Activated naive CD8-positive, alpha-beta T cell treated with anti-CD3 and anti-CD28 coated beads, Interleukin-2, amount 10 ng/mL, durations not matched to agents 7 days and 5 days (primary cell): ENCODE measurements around the gene TMTC4. TPM values are rescaled to one million over a fixed set of nuclear protein-coding genes. Genes with fewer than 3 reads are reported as not detected.

Experiments
- ATAC-seq: fragments of 150-1000 bp; cut with Tn5 transposase; one replicate; pipeline ENCODE4 v1.10.0; 2021; ENCODE audit warnings: low read depth, moderate library complexity
- POLR2A ChIA-PET: fragments of 350-600 bp; sonication (Branson Sonifier 250); formaldehyde crosslinking; loops from one replicate; lab custom pipeline; 2021; ENCODE audit warnings: antibody characterized with exemption; lab: Charles Lee
- DNase-seq: peaks from one replicate; pipeline ENCODE4 v3.0.0; 2021
- H3K27ac Mint-ChIP-seq: one replicate; pipeline ENCODE4 v1.8.0; 2022; ENCODE audit warnings: mild to moderate bottlenecking, mixed read lengths
- H3K27me3 Mint-ChIP-seq: one replicate; pipeline ENCODE4 v1.8.0; 2022; ENCODE audit warnings: mild to moderate bottlenecking, moderate library complexity, mixed read lengths
- H3K36me3 Mint-ChIP-seq: one replicate; pipeline ENCODE4 v1.8.0; 2021; ENCODE audit warnings: mild to moderate bottlenecking, mixed read lengths
- H3K4me1 Mint-ChIP-seq: one replicate; pipeline ENCODE4 v1.8.0; 2021; ENCODE audit warnings: mixed read lengths
- H3K4me3 Mint-ChIP-seq: one replicate; pipeline ENCODE4 v1.8.0; 2022; ENCODE audit warnings: mild to moderate bottlenecking, moderate library complexity, mixed read lengths
- H3K9me3 Mint-ChIP-seq: one replicate; pipeline ENCODE4 v1.8.0; 2021; ENCODE audit warnings: mixed read lengths
- total RNA-seq, 2 experiments: library from RNA; stranded (reverse); gene quantifications; one replicate each; pipeline ENCODE4 v1.2.3, GENCODE V29; 2021

Gene TMTC4
- total RNA-seq, 2 experiments from 2014 or later, result 34.6 to 38.8 TPM

DNA sequence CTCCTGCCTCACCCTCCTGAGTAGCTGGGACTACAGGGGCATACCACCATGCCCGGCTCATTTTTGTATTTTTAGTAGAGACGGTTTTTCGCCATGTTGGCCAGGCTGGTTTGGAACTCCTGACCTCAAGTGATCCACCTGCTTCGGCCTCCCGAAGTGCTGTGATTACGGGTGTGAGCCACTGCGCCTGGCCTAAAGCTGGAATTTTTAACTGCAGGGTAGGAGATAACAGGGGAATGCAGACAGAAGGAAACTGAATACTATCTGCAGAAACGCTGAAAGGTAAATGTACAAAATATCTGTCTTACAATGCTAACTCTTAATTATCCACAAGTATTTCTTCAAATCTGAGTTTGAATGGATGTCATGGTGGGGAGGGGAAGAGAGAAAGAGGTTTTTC is 13.8 kb downstream of the TMTC4 start:
- ATAC-seq (no peak), DNase-seq (no peak)
- no peak overlapping the region for H3K27ac Mint-ChIP-seq
- H3K9me3 Mint-ChIP-seq, result no peaks in the 10 kb centered on the region
- POLR2A ChIA-PET, result no interaction called here
- no peaks in the 10 kb centered on the region for H3K27me3 Mint-ChIP-seq
- H3K36me3 Mint-ChIP-seq, result peaks cover 53% of the 10 kb centered on the region
- no peak overlapping the region for H3K4me3 Mint-ChIP-seq
- H3K4me1 Mint-ChIP-seq, result peaks cover 27% of the 10 kb centered on the region

DNA sequence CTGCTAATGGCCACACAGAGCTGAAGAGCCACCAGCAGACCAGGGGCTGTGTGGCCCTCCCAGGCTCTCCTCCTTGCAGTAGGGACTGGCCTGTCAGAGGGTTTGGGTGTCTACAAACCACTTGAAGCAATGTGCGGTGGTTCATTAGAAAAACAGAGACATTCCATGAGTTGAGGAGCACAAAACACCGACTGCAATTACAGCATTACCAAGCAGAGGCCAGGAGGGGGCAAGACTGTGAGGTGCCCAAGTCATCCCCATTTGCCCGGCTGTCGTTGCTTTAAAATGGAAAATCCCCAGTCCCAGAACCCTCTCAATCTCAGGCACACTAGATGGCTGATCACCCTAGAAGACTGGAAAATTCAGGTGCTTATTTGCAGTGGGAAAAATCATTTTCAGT is 15.0 kb downstream of the TMTC4 start:
- no peak for DNase-seq
- Mint-ChIP-seq H3K4me1 (peaks cover 24% of the 10 kb centered on the region), H3K36me3 (peaks cover 52% of the 10 kb centered on the region), H3K27me3 (no peaks in the 10 kb centered on the region), H3K9me3 (no peaks in the 10 kb centered on the region), H3K27ac (peak overlapping the region; percentile 30), H3K4me3 (no peak overlapping the region)
- no peak for ATAC-seq
- POLR2A ChIA-PET, result interaction anchor here (1.7 kb wide), 1 partner anchor 15 kb away, joined by 7 read pairs; the partner anchor contains the start of gene TMTC4

GRCh38 chr13:100658363-100658762 is 16.2 kb downstream of the TMTC4 start:
- H3K27me3 Mint-ChIP-seq, result no peaks in the 10 kb centered on the region
- H3K4me3 Mint-ChIP-seq, result peak overlapping the region; percentile 68
- H3K4me1 Mint-ChIP-seq, result peaks cover 24% of the 10 kb centered on the region
- peak overlapping the region; percentile 82 for H3K27ac Mint-ChIP-seq
- peaks cover 52% of the 10 kb centered on the region for H3K36me3 Mint-ChIP-seq
- POLR2A ChIA-PET, result interaction anchor here (2.0 kb wide), 1 partner anchor 16 kb away, joined by 8 read pairs; the partner anchor contains the start of gene TMTC4
- peak; percentile 36 for DNase-seq
- no peaks in the 10 kb centered on the region for H3K9me3 Mint-ChIP-seq
- peak; percentile 97 for ATAC-seq

DNA sequence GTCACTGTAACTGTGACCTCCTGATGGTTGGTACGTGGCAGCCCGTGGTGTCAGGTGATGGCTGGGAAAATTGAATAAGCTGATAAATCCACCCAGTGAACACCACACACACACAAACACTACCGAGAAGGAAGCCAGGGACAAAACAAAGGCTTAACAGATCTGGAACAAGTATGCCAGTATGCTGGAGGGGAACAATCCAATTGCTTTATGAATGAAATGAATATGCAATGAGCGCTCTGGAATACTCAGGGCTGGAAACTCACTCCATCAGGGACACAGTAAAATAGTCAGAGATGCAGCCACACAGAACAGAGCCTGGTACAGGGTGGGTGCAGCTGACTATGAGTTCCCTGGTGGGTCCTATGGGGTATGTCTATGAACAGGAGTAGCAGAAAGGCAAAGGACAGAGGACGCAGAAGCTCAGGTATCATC is 16.7 kb downstream of the TMTC4 start:
- POLR2A ChIA-PET, result interaction anchor here (2.0 kb wide), 1 partner anchor 17 kb away, joined by 8 read pairs; the partner anchor contains the start of gene TMTC4
- Mint-ChIP-seq H3K4me1 (peaks cover 27% of the 10 kb centered on the region), H3K36me3 (peaks cover 52% of the 10 kb centered on the region), H3K9me3 (no peaks in the 10 kb centered on the region), H3K27ac (peak overlapping the region; percentile 82), H3K27me3 (no peaks in the 10 kb centered on the region), H3K4me3 (peak overlapping the region; percentile 68)
- ATAC-seq, result no peak
- no peak for DNase-seq

GRCh38 chr13:100652510-100652909 is 22.1 kb downstream of the TMTC4 start:
- POLR2A ChIA-PET, result no interaction called here
- no peak overlapping the region for H3K4me3 Mint-ChIP-seq
- no peaks in the 10 kb centered on the region for H3K9me3 Mint-ChIP-seq
- ATAC-seq, result no peak
- no peak for DNase-seq
- peaks cover 5% of the 10 kb centered on the region for H3K4me1 Mint-ChIP-seq
- H3K27ac Mint-ChIP-seq, result no peak overlapping the region
- H3K36me3 Mint-ChIP-seq, result peaks cover 33% of the 10 kb centered on the region
- H3K27me3 Mint-ChIP-seq, result no peaks in the 10 kb centered on the region

- Mint-ChIP-seq H3K9me3 (no peaks in the 10 kb centered on the region), H3K36me3 (peaks cover 25% of the 10 kb centered on the region), H3K27ac (no peak overlapping the region), H3K27me3 (no peaks in the 10 kb centered on the region), H3K4me1 (peaks cover 4% of the 10 kb centered on the region), H3K4me3 (no peak overlapping the region)
- DNase-seq (no peak), ATAC-seq (no peak)
- POLR2A ChIA-PET, result no interaction called here
Measured at GRCh38 chr13:100650326-100650725, 24.3 kb downstream of the TMTC4 start.

- Mint-ChIP-seq H3K4me1 (peaks cover 4% of the 10 kb centered on the region), H3K9me3 (no peaks in the 10 kb centered on the region), H3K36me3 (peaks cover 21% of the 10 kb centered on the region), H3K4me3 (no peak overlapping the region), H3K27ac (no peak overlapping the region), H3K27me3 (no peaks in the 10 kb centered on the region)
- ATAC-seq, result no peak
- no peak for DNase-seq
- POLR2A ChIA-PET, result no interaction called here
Measured at GRCh38 chr13:100648354-100648753, 26.2 kb downstream of the TMTC4 start.

DNA sequence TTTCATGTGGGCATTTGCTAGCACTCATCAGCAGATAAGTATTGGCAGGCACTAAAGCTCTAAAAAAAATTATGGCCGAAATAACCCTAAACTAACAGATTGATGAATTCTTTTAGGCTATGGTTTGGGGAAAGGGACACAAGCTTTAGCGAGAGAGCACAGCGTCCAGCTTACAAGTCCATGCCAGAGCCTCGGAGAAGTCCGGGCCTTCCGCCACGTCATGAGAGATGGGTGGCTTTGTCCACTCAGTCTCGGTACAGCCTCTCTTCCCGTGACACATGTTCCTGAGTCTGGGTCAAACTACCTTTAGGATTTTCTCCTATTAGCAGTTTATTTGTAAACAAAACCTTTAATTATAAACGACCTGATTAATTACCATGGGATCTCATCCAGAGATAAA is 27.7 kb downstream of the TMTC4 start:
- DNase-seq, result no peak
- Mint-ChIP-seq H3K9me3 (no peaks in the 10 kb centered on the region), H3K4me3 (no peak overlapping the region), H3K4me1 (peaks cover 1% of the 10 kb centered on the region), H3K27me3 (no peaks in the 10 kb centered on the region), H3K27ac (no peak overlapping the region), H3K36me3 (peaks cover 17% of the 10 kb centered on the region)
- POLR2A ChIA-PET, result no interaction called here
- no peak for ATAC-seq

- H3K4me3 Mint-ChIP-seq, result no peak overlapping the region
- H3K27me3 Mint-ChIP-seq, result no peaks in the 10 kb centered on the region
- DNase-seq (no peak), ATAC-seq (no peak)
- H3K36me3 Mint-ChIP-seq, result peaks cover 21% of the 10 kb centered on the region
- POLR2A ChIA-PET, result no interaction called here
- H3K27ac Mint-ChIP-seq, result no peak overlapping the region
- H3K4me1 Mint-ChIP-seq, result peaks cover 1% of the 10 kb centered on the region
- H3K9me3 Mint-ChIP-seq, result no peaks in the 10 kb centered on the region
Measured at GRCh38 chr13:100646030-100646673, 28.4 kb downstream of the TMTC4 start.

- Mint-ChIP-seq H3K36me3 (peaks cover 23% of the 10 kb centered on the region), H3K9me3 (no peaks in the 10 kb centered on the region), H3K4me3 (no peak overlapping the region), H3K27me3 (no peaks in the 10 kb centered on the region), H3K27ac (no peak overlapping the region), H3K4me1 (peaks cover 1% of the 10 kb centered on the region)
- POLR2A ChIA-PET, result no interaction called here
- no peak for ATAC-seq
- DNase-seq, result no peak
Measured at GRCh38 chr13:100645382-100645781, 29.2 kb downstream of the TMTC4 start.

- Mint-ChIP-seq H3K36me3 (peaks cover 22% of the 10 kb centered on the region), H3K9me3 (no peaks in the 10 kb centered on the region), H3K4me1 (peaks cover 1% of the 10 kb centered on the region), H3K27ac (no peak overlapping the region), H3K4me3 (no peak overlapping the region), H3K27me3 (no peaks in the 10 kb centered on the region)
- DNase-seq, result no peak
- ATAC-seq, result no peak
- POLR2A ChIA-PET, result no interaction called here
Measured at GRCh38 chr13:100644371-100644770, 30.2 kb downstream of the TMTC4 start.

DNA sequence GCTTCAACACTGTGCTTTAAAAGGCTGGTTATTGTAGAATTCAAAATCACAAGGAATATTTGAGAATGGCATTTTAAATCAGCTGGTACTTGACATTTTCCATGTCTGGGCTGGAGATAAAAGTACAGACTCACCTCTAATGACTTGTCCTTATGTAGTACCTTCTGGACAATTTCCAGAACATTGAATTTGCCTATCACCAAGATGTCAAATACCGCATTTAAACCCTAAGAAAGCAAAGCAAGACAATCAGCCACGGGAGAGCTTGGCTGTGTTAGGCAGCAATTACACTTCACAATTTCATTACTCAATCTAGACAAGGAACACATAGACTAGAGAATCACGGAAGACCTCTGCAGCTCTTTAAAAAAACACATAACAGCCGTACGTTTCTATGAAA is 36.8 kb downstream of the TMTC4 start:
- H3K9me3 Mint-ChIP-seq, result no peaks in the 10 kb centered on the region
- no peaks in the 10 kb centered on the region for H3K27me3 Mint-ChIP-seq
- ATAC-seq (no peak), DNase-seq (no peak)
- no peak overlapping the region for H3K4me3 Mint-ChIP-seq
- H3K36me3 Mint-ChIP-seq, result peaks cover 35% of the 10 kb centered on the region
- POLR2A ChIA-PET, result no interaction called here
- H3K4me1 Mint-ChIP-seq, result peaks cover 2% of the 10 kb centered on the region
- H3K27ac Mint-ChIP-seq, result peak overlapping the region; percentile 20

DNA sequence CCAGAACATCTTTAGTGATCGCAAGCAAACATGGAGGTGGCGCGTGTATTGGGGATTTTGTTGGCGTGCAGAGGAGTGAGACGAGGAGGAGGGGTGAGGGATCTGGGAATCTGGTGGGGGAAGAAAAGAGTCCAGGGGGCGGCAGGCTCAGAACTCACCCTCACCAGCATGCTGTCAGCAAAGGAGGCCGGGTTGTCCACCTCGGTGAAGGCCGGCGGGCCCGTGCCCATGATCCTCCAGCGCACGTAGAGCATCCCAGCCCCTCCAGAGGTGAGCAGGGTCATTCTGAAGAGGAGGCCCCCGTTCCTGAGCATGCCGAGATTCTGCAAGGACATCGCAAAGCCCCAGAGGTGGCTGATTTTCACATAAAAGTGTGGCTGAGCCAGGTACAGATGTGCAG is 37.2 kb downstream of the TMTC4 start:
- DNase-seq (no peak), ATAC-seq (no peak)
- H3K36me3 Mint-ChIP-seq, result peaks cover 35% of the 10 kb centered on the region
- H3K4me1 Mint-ChIP-seq, result peaks cover 2% of the 10 kb centered on the region
- no peak overlapping the region for H3K4me3 Mint-ChIP-seq
- POLR2A ChIA-PET, result no interaction called here
- H3K27ac Mint-ChIP-seq, result no peak overlapping the region
- H3K27me3 Mint-ChIP-seq, result no peaks in the 10 kb centered on the region
- no peaks in the 10 kb centered on the region for H3K9me3 Mint-ChIP-seq

DNA sequence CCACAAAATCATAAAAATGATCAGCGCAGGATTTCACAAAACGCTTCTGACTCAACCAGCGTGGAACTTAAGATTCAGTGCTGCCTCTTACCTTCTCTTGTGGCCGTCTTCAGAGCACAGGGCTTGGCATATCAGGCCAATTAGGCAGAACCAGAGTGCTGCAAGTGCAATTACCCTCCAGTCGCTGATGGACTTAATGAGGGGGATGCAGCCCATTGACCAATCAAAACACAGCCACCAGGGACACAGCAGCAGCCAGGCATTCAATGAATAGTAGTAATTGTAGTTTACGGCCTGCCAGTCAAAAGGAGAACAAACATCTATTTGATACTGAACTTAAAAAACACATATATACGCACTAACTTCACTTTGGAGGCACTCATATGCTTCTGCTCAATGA is 38.2 kb downstream of the TMTC4 start:
- POLR2A ChIA-PET, result no interaction called here
- ATAC-seq, result no peak
- Mint-ChIP-seq H3K9me3 (no peaks in the 10 kb centered on the region), H3K27ac (no peak overlapping the region), H3K4me1 (peaks cover 4% of the 10 kb centered on the region), H3K4me3 (no peak overlapping the region), H3K27me3 (no peaks in the 10 kb centered on the region), H3K36me3 (peaks cover 33% of the 10 kb centered on the region)
- DNase-seq, result no peak
